ENCODE data around the gene TMEM106C.
"Not testable (repeated sequence)": the region's sequence is repeated elsewhere in the genome, so short reads cannot be mapped to it uniquely, and the experiment has no call there.

TMEM106C gene

GRCh38 chr12:47949441-47950341, 13.7 kb upstream of the TMEM106C start:
- DNase-seq (ENCODE audit: low read depth in 4 of 4, low spot score in 1 of 4): peak in 1 of 4 experiments; percentile 44

DNA sequence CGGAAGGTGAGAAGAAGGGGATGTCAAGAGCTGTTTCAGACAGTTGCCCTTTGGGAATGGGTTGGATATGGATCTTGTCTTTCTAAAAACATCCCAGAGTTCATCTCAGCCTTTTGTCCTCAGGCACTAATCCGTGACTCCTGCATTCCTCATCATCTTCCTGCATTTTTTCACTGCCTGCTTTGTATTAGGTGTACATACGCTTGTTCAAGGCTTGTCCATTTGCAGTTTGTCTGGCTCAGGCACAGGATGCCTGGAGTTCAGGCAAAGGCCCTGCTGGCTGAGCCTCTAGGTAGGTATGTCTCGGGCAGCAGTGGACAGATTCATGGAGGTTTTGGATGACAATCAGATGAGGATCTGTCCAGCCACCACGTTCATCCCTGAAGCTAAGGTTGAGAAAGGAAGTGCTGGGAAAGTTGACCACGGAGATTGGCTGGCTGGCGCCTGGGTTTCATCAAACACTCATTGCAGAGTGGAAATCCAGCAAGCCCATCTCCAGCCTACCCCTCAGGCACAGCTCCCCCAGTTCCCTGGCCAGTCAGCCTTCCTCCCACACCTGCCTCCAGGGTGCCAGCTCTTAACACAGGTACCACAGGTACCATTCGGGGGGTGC, 12.4 kb upstream of the TMEM106C start:
- DNase-seq (ENCODE audit: low read depth in 4 of 4, low spot score in 1 of 4): no peak

DNA sequence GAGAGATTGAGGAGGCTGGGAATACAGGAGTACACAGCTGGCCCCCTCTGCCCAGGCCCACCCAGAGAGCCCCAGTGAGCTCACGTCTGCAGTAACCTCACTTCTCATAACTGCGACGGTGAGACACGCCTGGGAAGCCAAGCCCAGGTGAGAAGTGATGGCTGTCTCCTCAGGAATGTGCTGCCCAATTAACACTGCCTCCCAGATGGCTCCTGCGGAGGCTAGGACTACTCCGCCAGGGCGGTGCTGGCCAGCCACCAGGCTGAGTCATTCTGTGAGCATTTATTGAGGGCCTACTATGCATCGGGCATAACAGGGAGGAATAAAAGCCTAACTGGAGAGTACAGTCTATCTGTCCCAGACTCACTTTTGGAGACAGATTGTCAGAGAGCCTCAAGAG, 9.3 kb upstream of the TMEM106C start:
- no peak for DNase-seq (ENCODE audit: low read depth in 4 of 4, low spot score in 1 of 4)

GRCh38 chr12:47954467-47955045, 8.8 kb upstream of the TMEM106C start:
- DNase-seq (ENCODE audit: low read depth in 4 of 4, low spot score in 1 of 4): no peak

GRCh38 chr12:47955059-47955458, 8.3 kb upstream of the TMEM106C start:
- DNase-seq (ENCODE audit: low read depth in 4 of 4, low spot score in 1 of 4): no peak

DNA sequence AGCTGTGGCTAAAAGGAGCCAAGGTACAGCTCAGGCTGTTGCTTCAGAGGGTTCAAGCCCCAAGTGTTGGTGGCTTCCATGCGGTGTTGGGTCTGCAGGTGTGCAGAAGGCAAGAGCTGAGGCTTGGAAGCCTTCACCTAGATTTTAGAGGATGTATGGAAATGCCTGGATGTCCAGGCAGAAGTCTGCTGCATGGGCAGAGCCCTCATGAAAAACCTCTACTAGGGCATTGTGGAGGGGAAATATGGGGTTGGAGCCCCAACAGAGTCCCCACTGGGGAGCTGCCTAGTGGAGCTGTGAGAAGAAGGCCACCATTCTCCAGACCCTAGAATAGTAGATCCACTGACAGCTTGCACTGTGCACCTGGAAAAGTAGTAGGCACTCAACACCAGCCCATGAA, 5.7 kb upstream of the TMEM106C start:
- DNase-seq (ENCODE audit: low read depth in 4 of 4, low spot score in 1 of 4): not testable (repeated sequence)

DNA sequence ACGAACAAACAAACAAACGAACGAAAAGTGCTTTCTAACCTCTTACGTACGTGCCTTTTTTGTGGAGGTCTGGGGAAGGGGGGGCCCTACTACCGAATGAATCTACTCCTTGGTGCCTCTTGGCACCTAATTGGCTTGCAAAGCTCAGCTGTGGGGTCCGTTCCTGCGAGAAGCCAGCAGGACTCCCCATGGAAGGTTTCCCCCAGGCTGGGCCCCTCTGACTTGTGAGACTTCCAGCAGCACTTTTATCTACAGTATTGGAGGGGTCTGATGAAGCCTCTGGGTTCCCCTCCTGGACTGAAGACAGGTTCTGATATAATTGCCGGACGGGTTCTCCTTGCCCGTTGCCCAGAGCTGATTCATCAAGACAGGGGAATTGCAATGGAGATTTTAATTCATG, 1.2 kb upstream of the TMEM106C start:
- no peak for DNase-seq (ENCODE audit: low read depth in 4 of 4, low spot score in 1 of 4)

- DNase-seq (ENCODE audit: low read depth in 4 of 4, low spot score in 1 of 4): no peak
Observed at GRCh38 chr12:47964106-47964728, 821 bp downstream of the TMEM106C start.

DNA sequence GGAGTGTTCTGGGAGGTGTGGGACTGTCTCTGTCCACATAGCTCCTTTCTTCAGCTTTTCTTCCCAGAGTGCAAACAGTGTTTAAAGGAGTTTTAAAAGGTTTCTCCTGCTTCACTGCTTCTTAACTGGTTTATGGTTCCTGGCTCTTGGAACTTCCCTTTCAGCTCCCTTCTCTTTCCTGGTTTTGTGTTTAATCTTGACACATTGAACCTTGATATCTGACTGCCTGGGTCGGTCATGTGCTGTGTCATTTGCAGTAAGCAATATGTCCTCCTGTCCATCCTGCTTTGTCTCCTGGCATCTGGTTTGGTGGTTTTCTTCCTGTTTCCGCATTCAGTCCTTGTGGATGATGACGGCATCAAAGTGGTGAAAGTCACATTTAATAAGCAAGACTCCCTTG, 2.2 kb downstream of the TMEM106C start:
- no peak for DNase-seq (ENCODE audit: low read depth in 4 of 4, low spot score in 1 of 4)

GRCh38 chr12:47967461-47968321, 4.3 kb downstream of the TMEM106C start:
- no peak for DNase-seq (ENCODE audit: low read depth in 4 of 4, low spot score in 1 of 4)

GRCh38 chr12:47969845-47970244, 6.4 kb downstream of the TMEM106C start:
- DNase-seq (ENCODE audit: low read depth in 4 of 4, low spot score in 1 of 4): no peak

- no peak for DNase-seq (ENCODE audit: low read depth in 4 of 4, low spot score in 1 of 4)
Observed at GRCh38 chr12:47970843-47971242, 7.4 kb downstream of the TMEM106C start.

DNA sequence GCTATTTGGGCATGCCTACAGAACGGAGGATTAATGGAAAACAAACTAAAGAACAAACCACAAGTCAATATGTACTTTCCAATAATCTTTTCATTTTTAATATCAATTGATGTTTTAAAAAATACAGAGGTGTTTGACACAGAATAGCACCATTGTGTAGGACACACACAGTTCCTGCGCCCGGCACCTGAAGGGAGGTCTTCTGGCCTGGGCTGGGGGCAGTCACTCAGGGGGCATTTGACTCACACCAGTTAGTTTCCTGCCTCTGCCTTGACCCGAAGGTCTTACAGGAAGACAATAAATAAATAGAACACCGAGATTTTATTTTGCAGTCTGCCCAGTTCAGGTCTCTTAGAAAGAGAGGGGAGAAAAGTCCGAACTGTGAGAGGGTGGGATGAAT, 9.5 kb downstream of the TMEM106C start:
- DNase-seq (ENCODE audit: low read depth in 4 of 4, low spot score in 1 of 4): no peak

- DNase-seq (ENCODE audit: low read depth in 4 of 4, low spot score in 1 of 4): no peak
Observed at GRCh38 chr12:47973870-47974269, 10.5 kb downstream of the TMEM106C start.

DNA sequence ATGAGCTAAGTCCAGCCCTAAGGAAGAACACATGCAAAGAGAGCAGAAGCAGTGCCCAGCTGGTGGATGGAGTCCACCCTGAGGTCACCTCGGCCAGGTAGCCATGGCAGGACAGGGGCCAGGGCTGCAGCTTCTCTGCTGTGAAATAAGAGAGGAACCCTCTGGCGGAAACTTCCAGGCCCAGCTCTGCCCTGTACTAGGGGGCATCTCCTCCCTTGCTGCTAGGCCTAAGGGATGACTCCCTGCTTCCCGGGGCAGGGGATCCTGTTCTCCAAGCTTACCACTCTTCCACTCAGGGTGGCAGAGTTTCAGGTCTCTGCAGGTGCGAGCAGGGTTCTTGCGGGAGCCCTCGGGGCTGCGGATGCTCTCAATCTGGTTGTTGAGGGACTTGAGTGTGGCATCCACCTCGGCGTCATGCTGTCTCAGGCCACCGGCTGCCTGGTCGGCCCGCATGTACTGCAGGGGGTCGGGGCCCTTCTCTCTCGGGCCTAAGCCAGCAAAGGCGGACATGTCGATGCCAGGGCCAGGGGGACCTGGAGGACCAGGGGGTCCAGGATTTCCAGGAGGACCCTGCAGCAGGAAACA, 11.7 kb downstream of the TMEM106C start:
- DNase-seq (ENCODE audit: low read depth in 4 of 4, low spot score in 1 of 4): no peak

GRCh38 chr12:47975816-47976215, 12.4 kb downstream of the TMEM106C start:
- DNase-seq (ENCODE audit: low read depth in 4 of 4, low spot score in 1 of 4): no peak

GRCh38 chr12:47977046-47977771, 13.8 kb downstream of the TMEM106C start:
- DNase-seq (ENCODE audit: low read depth in 4 of 4, low spot score in 1 of 4): no peak

GRCh38 chr12:47977772-47978597, 14.6 kb downstream of the TMEM106C start:
- DNase-seq (ENCODE audit: low read depth in 4 of 4, low spot score in 1 of 4): no peak

DNA sequence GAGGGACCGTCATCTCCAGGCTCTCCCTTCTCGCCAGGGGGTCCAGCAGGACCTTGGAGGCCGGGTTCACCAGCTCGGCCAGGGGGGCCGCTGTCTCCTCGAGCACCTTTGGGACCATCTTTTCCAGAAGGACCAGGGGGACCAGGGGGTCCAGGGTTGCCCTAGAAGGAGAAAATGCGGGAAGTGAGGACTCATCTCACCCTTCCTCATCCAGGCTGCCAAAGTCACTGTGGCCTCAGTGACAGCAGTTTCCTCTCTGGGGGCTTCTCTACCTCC, 15.1 kb downstream of the TMEM106C start:
- DNase-seq (ENCODE audit: low read depth in 4 of 4, low spot score in 1 of 4): no peak

All from stimulated activated CD4-positive, alpha-beta T cell treated with anti-CD3 and anti-CD28 coated beads, Interleukin-1b, Interleukin-23, amount 100 ng/mL, for 24 hours (primary cell).